HG03442 (cell line): Measurements from ENCODE around the gene RRAGD.

Experiments
- ATAC-seq: cut with Tn5 transposase; IDR thresholded peaks from one replicate; pipeline ENCODE4 v1.9.1; 2021; ENCODE audit warnings: mild to moderate bottlenecking, moderate library complexity; ENCODE audit not compliant: unreplicated experiment

Gene RRAGD

DNA sequence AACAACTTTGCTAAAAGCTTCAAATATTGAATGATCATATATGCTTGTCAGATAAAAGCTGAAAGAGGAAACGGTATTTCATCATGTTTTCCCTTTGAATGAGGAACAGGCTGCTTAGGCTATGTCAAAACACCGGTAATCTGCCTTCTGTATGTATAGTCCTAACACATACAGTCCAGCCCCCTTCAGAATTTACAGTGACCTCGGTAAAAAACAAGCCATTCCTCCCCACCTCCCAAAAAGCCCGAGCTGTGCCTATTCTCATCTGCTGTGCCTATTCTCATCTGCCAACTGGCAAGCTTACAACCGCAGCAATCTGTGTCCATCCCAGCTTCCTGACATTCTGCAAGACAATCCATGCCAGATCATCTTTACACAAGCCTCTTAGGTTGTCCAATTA lies 32.8 kb downstream of the RRAGD start:
- ATAC-seq, result no peak

DNA sequence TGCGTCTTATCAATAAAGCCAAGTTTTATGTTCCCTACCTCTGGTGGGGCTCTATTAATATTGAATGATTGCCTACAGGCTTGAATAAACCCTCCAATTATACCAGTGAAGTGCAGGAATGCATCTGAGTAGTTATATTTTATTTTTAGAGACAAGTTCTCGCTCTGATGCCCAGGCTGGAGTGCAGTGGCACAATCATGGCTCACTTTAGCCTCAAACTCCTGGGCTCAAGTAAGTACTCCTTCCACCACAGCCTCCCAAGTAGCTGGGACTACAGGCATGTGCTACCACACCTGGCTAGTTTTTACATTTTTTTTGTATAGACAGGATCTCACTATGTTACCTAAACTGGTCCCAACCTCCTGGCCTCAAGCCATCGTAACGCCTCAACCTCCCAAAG lies 33.4 kb downstream of the RRAGD start:
- no peak for ATAC-seq

DNA sequence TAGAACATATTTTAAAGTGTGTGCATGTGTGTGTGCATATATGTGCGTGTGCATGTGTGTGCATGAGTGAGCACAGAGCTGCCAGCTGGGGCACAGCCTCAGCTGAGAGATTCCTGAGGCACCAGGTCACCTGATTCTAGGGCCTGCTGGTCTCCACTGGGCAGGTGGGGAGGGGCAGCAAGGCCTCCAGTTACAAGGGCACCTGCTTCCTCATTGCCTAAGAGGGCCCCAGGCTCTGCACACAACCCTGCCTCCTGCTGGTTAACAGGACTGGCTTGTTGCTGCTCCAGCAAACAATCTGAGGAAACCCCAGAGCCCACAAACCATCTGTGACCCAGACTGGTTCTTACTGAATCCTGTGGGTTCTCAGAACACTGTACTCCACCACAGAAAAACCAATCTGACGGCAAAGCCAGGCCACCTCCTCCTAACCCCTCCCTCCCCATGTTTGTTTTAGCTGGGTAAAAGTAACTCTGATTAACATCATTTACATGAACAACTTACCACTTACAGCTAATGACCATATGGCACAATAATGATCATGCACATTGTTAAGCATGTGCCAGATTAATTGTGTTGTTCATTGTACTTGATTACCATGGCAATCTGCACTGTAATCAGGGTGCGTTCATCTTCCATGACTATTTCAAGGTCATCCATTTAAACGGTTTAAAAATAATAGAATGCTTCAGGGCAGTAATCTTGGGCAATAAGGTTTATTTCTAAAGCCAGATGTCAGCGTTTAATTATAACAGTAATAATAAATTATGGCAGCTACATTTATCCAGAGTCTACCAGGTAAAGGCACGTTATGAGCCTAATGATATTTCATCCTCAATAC lies 36.4 kb downstream of the RRAGD start:
- ATAC-seq, result peak; percentile 77

DNA sequence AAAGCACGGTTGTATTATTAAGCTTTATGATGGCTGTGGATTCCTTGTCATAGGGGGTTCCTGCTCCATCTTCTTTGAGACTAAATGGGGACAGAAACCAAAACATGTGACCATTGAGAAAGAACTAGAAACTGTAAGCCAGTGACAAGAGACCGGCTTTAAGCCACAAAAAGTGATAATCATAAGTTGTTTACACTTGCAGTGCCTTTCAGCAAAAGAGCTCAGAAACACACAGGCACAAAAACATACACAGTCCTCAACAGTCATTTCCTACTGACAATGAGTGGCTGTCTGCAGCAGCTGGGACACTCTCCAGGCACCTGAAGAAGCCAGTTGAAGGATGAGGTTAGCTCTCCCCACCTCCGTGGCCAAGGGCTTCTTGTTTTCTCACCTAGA lies 39.6 kb downstream of the RRAGD start:
- ATAC-seq, result peak; percentile 40

DNA sequence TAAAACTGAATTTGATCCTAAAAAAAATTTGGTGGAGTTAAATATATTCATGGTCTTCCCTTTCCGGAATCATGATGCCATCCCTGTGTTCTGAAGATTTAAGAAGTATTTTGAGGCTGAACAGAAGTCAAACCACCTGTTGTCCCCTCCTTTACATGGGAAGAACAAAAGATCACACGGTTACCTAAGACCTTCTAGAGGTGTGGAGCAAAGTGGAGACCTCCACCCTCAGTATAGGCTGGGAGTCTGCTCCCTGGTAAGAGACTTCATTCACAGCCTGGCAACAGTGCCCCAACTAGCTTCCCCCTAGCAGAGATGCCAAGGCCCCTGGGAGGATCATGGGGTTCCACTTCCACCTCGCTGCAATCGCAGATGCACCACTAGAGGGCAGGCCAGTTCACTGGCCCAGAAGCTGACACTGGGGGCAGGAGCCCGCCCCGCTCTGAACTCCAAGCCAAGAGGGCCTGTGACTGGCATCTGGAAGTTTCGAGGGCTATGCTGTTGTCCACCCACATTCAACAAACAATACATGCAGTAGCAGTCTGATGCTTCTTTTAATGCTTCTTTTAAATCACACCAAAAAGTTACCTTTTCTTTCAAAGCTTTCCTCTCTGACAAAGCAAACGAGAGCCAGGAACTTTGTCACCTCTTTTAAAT lies 40.1 kb downstream of the RRAGD start:
- ATAC-seq, result peak; percentile 65

DNA sequence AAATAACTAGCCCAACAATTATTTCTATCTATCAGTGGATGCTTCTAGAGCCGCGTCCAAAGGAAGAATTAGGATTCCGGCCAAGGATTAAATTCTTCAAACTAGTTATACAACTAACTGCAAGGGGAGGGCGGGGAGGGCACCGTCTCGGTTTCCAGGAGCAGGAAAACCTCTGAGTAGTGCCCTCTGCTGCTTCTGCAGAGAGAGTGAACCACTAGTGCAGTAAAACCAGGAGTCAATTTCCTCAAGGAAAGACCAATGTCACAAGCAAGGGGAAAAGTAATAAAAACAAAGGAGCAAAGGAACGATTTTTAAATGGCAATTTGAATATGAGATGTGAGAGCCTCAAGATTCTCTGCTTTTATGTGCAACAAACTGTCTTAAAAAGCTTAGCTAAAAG lies 43.1 kb downstream of the RRAGD start:
- ATAC-seq, result no peak

DNA sequence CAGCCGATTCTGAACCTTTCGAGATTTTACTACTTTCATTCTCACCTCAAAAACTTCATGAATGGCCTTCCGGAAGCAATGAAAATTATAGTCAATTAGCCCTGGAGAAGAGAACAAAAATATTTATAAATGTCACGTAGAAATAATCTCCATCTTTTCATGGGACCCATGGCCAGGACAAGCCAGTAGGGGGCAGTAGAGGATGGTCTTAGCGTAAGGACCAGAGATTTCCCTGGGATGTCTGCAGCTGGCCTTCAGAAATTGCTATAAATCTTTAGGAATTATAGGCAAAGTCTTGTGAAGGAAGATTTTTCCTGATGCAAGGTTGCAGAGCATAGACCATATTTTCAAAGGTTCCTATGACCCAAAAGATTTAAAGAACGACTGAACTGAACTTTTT lies 44.0 kb downstream of the RRAGD start:
- no peak for ATAC-seq

DNA sequence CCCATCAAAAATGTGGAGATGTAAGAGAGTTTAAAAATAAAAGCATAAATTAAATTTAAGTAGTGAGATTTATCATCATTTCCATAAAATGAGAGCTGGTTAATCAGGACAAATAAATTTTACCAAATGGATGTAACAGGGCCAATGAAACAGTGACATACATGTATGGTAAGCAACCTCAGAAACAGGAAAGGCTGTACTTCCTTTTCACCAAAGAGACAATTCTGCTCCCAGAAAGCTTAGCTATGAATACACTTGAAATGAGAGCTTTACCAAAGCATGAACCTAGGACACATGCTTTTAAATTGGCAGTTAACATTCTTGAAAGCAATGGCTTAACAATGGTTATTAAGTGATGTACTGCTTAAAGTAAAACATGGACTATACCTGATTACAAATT lies 47.5 kb downstream of the RRAGD start:
- no peak for ATAC-seq

DNA sequence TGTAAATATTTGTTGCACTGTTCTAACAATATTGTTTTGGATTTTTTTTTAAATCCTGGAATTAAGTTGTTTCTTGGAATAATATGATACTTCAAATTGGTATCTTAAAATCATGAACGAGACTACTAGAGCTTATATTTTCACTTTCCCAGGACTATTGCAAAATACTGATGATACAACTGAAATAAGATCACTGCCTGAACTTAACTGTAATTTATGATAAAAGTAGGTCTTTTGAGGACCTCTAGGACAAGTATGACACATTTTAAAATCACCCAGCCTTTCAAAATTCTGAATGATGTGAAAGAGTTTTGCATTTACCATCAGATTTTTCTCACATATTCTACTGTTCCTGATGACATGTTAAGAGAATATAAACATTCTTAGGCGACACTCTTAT lies 50.9 kb downstream of the RRAGD start:
- no peak for ATAC-seq

DNA sequence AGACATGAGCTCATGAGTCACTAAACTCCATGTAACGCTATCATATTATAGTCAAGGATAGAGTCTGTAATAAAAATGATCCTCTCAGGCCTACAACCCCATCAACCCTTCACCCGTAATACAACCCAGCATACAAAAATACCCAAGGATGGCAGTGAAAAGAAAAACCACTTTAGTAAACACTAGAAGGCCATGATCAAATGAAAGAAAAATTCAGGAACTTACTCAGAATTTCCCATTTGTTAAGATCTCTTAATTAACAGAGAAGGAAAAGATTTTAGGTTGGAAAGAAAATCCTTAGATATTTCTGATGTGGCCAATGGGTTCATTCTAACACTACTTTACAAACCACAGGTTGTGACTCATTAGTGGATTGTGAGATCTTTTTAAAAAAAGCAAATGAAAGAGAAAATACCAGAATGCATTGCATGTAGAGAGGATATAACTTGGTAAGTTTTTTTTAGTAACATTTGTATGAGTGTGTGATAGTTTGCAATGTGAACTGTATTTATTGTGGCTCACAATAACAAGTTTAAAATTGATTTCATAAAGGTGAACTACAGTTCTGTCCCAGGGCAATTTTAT lies 51.6 kb downstream of the RRAGD start:
- ATAC-seq, result peak; percentile 61

DNA sequence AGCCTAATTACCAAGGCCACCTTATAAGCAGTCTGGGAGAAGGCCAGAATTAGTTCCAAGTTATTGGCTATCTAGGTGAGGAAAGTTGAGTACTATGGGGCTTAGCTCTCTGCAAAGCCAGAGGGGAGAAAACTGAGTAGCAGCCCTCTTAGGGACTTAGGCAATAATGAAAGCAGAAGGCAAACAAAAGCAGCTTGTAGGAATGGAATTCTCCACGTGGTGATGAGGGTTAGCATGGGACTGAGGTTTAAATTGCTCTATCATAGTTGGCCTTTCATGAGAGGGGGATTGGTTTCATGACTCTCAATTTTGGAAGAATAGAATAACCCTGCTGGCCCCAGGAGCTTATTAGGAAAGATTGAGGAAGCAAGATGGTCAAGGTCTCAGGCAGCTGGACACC lies 52.5 kb downstream of the RRAGD start:
- no peak for ATAC-seq

DNA sequence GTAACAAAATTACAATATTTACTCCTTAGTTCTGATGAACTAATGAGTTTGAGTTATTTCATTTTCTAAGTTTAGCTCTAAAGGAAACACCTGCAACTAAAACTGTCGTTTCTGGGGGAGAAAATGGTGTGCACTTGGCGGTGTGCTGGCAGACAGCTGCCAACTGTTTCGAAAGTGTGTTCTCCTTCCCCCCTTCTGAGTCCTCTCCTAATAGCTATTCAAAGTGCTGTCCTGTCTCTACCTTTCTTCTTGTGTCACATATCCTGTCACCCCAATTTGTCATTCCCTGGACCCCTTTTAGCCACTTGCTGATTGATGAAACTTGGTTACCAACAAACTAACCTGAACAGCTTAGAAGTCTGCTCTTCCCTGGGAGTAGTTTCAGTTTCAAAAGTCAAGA lies 54.7 kb downstream of the RRAGD start:
- ATAC-seq, result peak; percentile 37

DNA sequence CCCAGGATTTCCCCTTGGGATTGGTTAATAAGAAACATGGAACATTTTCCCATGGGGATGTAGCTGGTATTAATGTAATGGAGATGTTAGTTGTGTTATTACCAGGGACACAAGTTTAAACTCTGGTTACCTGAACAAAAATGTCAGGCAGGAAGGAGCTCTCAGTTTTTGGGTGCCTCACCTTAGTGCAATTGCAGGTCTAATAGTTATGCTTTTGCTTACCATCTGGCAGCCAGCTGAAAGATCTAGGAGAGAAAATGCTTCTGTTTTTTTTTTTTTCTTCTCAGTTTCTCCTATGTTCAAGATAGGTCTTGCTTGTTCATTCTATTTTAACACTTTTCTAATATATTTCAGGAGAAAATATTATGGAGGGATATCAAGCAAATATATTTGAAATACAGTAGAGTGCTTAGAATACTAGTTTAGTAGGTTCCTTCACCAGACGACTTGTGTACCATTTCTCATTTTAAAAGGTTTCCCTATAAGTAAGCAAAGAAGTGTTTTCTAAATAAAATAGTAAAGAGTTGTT lies 55.4 kb downstream of the RRAGD start:
- no peak for ATAC-seq

DNA sequence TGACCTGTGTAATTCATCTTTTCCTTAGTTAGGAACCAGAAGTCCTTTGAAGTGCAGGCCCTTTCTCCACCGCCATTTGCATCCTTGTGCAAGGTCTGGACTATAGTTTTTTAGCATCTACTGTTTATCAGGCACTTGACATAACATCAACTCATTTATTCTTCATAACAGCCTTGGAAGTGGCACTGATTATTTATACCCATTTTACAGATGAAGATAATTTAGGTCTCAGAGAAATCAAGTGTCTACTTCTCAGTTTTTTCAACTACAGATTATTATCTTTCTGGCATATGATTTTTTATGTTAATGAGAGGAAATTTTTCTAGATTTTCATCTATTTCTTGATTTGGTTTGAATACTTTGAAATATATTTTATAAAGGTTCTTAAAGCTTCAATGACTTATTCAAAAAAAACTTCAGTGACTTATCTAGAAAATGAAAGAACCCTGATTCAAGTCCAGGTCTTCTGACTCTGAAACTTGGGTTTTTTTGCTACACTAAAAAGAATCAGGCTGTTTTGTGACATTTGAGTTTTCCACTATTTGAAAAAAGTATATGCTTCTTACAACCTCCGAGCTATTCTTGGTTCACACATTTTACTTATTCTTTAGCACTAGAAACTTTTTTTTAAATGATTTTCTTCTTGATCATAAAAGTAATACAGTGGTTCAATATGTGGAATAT lies 56.4 kb downstream of the RRAGD start:
- ATAC-seq, result no peak

DNA sequence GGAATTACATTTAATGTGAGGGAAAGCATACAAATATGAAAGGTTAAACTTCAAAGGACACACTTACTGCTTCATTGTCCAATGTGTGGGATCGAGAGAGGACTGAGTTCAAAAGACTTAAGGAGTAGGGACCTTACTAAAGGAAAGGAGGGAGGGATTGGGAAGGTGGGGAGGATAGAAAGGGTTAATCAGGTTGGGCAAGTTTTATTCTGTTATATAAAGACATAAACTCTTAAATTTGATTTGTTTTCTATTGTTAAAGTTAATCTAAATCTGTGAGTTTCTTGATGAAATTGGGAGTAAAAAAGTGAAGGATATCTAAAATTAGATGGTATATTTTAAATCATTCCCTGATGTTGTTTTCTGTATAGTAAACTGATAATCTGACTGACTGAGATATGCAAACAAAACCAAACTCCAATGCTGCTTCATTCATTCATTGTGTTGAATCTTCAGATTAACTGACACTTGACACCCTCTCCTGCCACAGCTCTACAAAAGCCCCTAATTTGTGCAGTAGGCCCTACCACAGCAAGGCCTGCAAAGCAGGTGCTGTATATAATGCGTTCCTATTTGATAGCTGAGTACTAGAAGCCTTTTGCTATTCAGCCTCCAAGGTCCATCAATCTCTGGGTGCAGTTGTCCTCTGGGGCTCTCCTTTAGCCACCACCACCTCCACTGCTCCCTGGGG lies 58.2 kb downstream of the RRAGD start:
- no peak for ATAC-seq

DNA sequence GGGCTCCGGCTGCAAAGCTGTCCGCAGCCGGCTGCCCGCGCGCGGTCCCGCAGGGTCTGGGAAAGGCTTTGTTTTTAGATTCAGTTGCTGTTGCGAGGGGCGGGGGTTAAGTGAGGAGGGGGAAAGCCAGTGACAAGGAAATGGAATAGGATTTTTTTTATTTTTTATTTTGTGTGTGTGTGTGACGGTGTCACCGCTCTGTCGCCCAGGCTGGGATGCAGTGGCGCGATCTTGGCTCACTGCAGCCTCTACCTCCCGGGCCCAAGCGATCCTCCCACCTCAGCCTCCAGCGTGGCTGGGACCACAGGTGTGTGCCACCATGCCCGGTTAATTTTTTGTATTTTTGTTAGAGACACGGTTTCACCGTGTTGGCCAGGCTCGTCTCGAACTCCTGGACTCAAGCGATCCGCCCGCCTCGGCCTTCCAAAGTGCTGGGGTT lies 58.9 kb downstream of the RRAGD start:
- ATAC-seq, result no peak

DNA sequence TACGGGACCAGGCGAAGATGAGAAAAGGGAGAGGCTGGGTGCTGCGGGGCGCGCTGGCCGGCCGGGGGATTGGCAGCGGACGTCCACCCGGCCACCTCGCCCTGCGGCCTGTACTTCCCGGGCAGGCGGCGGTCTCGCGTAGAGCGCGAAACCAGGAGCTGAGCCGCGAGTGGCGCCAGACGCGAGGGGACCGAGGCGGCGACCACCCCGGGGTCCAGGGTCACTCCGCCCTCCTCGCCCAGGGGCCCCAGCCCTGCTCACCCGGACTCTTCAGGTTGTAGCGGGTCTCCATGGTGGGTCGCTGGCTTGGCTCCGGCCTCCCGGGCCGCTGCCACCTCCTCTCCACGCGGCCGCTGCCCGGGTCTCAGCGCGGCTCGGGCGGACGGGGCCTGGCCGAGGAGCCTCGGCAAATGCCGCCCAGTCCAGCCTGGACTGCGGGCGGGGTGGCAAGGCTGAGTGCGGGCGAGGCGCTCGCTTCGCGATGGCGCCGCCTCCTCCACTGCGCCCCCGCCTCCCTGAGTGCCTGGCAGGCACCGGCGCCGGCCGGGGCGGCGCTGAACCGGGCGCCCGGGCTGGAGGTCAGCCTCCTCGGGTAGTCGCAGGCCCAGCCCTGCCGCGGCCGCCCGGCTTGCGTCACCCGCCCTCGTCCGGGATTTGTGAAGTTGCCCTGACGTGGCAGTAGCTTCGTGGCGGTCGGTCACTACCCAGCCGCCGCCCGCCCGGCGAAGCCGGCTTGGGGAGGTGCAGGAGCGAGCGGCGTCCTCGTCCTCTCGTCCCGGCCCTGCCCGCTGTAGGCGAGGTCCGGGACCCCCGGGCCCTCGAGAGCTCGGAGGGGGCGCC lies 59.6 kb downstream of the RRAGD start, which contains the start of gene UBE2J1:
Gene UBE2J1 (minus strand): TSS at position 445 of the 840 bp plus-strand sequence. CDS start 153 bp downstream, at position 292.
- ATAC-seq, result peak; percentile 50

DNA sequence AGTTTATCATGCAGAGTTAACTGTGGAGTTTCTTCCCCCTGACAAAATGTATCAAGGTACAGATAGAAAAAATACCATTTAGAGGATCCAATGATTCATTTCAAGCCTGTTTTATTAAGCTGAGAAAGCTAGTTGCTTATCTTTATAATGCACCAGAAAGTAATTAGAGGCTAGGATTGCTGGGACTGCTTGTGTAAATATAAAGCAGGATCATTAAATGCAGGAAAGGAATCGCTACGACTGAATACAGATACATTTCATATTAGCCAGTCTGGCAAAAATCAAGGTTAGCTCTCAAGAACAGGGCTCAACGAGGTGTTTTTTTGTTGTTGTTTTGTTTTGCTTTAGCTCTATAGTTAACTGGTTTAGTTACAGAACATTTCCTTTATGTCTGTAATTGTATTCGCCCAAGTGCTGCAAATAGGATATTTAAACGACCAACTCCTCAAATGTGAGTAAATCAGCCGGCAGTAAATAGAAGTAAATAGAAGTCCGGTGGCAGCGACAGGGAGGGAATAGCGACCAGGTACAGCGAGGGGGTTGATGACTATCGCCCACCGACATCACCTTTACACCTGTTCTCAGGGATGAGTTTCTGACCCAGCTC lies 60.3 kb downstream of the RRAGD start:
- no peak for ATAC-seq

DNA sequence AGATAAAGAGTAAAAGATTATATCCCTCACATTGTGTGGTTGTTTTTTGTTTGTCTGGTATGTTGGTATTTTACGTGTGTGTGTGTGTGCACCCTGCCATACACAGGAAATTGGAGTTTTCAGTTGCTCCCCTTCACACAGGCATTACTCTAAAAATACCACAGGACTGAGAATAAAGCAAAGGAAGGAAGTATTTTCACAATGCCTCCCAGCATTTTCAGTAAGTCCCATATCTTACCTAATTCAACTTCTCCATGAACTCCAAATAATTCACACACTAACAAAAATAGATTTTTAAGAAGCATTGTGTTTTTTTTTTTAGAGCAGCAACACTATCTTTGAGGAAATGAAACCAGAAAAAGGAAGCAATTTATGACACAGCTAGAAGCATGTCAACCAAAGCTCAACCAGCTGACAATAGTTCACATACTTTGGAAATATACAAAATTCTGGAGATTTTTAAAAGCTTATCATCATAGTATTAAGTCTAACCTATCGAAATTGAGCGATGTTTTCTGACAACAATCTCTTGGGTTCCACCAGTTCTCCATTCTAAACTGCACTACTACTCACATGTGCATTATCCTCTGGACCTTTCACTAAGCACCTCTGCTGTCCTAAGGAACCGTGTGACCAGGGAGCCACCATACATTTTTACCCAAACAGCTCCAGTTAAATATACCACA lies 61.6 kb downstream of the RRAGD start:
- peak; percentile 26 for ATAC-seq
